Lung (tissue), 12 donors: ENCODE measurements around the gene RSF1. TPM values are rescaled to one million over a fixed set of nuclear protein-coding genes. Genes with fewer than 3 reads are reported as not detected.

Source experiments
- ATAC-seq: fragments of 200-7000 bp; cut with Tn5 transposase; one replicate; pipeline ENCODE4 v1.9.1; 2020; ENCODE audit warnings: moderate number of reproducible peaks; ENCODE audit not compliant: insufficient read depth, low FRiP score
- DNase-seq, 3 donors: peaks; one replicate each; pipeline ENCODE4 v3.0.0-alpha.2; 2013 to 2017
- H3K27ac ChIP-seq, 2 donors: one replicate each; pipeline ENCODE4 v1.5.1; 2013; ENCODE audit warnings: mild to moderate bottlenecking in 2 of 2, moderate library complexity in 2 of 2, control low read depth in 1 of 2, inconsistent platforms in 1 of 2, low read depth in 1 of 2, low read length in 1 of 2
- H3K27me3 ChIP-seq, 3 donors: one replicate each; pipeline ENCODE4 v1.5.1; 2013; ENCODE audit warnings: low read length in 2 of 3; ENCODE audit not compliant: control insufficient read depth in 3 of 3, insufficient read depth in 3 of 3
- H3K36me3 ChIP-seq, 4 donors: one replicate each; pipeline ENCODE4 v1.5.1; 2013; ENCODE audit warnings: low read length in 4 of 4, mild to moderate bottlenecking in 1 of 4, moderate library complexity in 1 of 4; ENCODE audit not compliant: control insufficient read depth in 4 of 4, insufficient read depth in 4 of 4
- H3K4me1 ChIP-seq, 5 donors: one replicate each; pipeline ENCODE4 v1.5.1; 2013; ENCODE audit warnings: low read length in 5 of 5, mild to moderate bottlenecking in 2 of 5, moderate library complexity in 1 of 5; ENCODE audit not compliant: control insufficient read depth in 5 of 5, insufficient read depth in 5 of 5
- H3K4me3 ChIP-seq: one replicate; pipeline ENCODE4 v1.5.1; 2013; ENCODE audit warnings: mild to moderate bottlenecking, control low read depth, moderate library complexity
- H3K9ac ChIP-seq, 2 donors: one replicate each; pipeline ENCODE4 v1.5.1; 2013; ENCODE audit warnings: low read length in 2 of 2, control low read depth in 1 of 2; ENCODE audit not compliant: insufficient read depth in 1 of 2
- H3K9me3 ChIP-seq, 4 donors: one replicate each; pipeline ENCODE4 v1.5.1; 2013; ENCODE audit warnings: low read length in 3 of 4, mild to moderate bottlenecking in 1 of 4, moderate library complexity in 1 of 4; ENCODE audit not compliant: control insufficient read depth in 4 of 4, insufficient read depth in 3 of 4
- WGBS, 2 donors: extraction: QIAGEN DNeasy Blood & Tissue Kit; methylation state at CpG; one replicate each; pipeline ENCODE4 v1.1.7; 2013; 5-methylcytosine and 5-hydroxymethylcytosine counted together
- polyA plus RNA-seq, 2 donors: library from polyadenylated mRNA; stranded (reverse); fragments of 200-250 nt; gene quantifications; one replicate each; pipeline ENCODE4 v1.2.1, GENCODE V29; 2013
- total RNA-seq, 2 donors: library from RNA; depleted of rRNA in 1 of 2; stranded (reverse); fragments of >200 nt in 1 of 2; gene quantifications; one replicate each; pipeline ENCODE4 v1.2.1, GENCODE V29; 2014 to 2021
- TF ChIP-seq, protein P1 (sequence below): IDR thresholded peaks from 2 replicates; pipeline ENCODE4 v1.5.1; 2012; ENCODE audit warnings: mild to moderate bottlenecking; ENCODE audit errors: control extremely low read depth, extremely low read depth
- donor health status: control.
- donor health status: control.
- donor health status: Bipolar disorder and iron deficiency.
- donor health status: healthy.
- donor health status: DM: yes; HTN: yes; CAD: no.

RSF1 gene
- total and polyA plus RNA-seq, 4 donors, result 9.8 to 110 (median 29.2) TPM

DNA sequence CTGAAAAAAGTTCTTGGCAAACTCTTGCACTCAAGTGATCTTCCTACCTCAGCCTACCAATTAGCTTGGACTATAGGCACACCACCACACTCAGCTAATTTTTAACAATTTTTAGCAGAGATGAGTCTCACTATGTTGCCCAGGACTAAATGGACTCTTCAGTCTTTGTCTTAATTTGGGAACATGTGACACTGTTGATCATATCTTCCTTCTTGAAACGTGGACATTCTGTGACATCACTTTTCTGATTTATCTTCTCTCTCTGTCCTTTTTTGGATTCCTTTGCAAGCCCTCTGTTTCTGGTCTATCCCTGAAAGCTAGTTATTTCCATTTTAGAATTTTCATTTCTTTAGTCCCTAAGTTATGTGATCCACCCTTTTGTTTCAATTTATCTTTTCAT, 42.0 kb downstream of the RSF1 start:
- no peak for DNase-seq
- ATAC-seq, result no peak
- Histone ChIP-seq H3K36me3 (peaks cover 0 to 3% (median 0%) of the 10 kb centered on the region in 4 donors), H3K4me1 (peaks cover 0 to 7% (median 0%) of the 10 kb centered on the region in 5 donors), H3K4me3 (no peak overlapping the region), H3K9ac (no peak overlapping the region), H3K27me3 (no peaks in the 10 kb centered on the region), H3K27ac (no peak overlapping the region), H3K9me3 (no peaks in the 10 kb centered on the region)
- TF ChIP-seq, protein P1, sequence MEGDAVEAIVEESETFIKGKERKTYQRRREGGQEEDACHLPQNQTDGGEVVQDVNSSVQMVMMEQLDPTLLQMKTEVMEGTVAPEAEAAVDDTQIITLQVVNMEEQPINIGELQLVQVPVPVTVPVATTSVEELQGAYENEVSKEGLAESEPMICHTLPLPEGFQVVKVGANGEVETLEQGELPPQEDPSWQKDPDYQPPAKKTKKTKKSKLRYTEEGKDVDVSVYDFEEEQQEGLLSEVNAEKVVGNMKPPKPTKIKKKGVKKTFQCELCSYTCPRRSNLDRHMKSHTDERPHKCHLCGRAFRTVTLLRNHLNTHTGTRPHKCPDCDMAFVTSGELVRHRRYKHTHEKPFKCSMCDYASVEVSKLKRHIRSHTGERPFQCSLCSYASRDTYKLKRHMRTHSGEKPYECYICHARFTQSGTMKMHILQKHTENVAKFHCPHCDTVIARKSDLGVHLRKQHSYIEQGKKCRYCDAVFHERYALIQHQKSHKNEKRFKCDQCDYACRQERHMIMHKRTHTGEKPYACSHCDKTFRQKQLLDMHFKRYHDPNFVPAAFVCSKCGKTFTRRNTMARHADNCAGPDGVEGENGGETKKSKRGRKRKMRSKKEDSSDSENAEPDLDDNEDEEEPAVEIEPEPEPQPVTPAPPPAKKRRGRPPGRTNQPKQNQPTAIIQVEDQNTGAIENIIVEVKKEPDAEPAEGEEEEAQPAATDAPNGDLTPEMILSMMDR, result no peak
- 21 to 28% methylated on average over 1 of the region's 1 CpG for WGBS, 2 donors

DNA sequence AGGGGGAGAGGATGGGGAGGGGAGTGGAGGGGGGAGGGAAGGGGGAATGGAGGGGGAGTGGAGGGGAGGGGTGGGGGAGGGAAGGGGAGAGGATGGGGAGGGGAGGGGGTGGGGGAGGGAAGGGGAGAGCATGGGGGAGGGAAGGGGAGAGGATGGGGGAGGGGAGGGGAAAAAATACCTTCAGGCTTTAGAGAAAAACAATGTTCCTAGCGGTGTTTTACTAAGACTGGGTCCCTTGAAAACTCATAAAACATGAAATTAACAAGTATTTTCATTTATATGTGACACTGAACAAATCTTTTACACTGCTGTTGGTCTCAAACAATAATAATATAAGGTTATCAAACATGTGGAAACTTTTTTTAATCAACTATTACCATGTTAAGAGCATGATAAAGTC, 42.4 kb downstream of the RSF1 start:
- H3K4me3 ChIP-seq, result no peak overlapping the region
- H3K9ac ChIP-seq, result no peak overlapping the region
- H3K27me3 ChIP-seq, result no peaks in the 10 kb centered on the region
- TF ChIP-seq, protein P1, result no peak
- WGBS, 2 donors, result 91 to 100% methylated on average over 1 of the region's 1 CpG
- H3K4me1 ChIP-seq, result peaks cover 0 to 7% (median 0%) of the 10 kb centered on the region in 5 donors
- ATAC-seq (no peak), DNase-seq (no peak)
- H3K36me3 ChIP-seq, result peaks cover 0 to 3% (median 0%) of the 10 kb centered on the region in 4 donors
- H3K9me3 ChIP-seq, result no peaks in the 10 kb centered on the region
- no peak overlapping the region for H3K27ac ChIP-seq

DNA sequence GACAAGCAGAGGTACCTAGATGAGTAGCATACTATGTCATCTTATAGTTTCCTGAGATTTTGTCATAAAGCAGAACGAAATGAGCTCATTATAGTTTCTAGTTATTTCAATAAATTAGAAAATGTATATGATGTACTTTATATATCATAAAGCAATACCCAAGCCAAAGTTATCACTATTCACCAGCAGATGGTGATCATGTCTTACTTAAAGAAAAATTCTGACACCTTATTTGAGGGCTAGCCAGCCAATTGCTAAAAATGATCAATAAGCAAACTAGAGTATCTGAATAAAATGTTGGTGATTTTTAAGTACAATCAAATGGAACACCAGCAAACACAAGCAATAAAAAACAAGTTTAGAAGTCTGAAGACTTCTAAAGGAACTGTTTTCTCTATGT, 44.1 kb downstream of the RSF1 start:
- TF ChIP-seq, protein P1, result no peak
- Histone ChIP-seq H3K4me3 (no peak overlapping the region), H3K9ac (no peak overlapping the region), H3K27me3 (no peaks in the 10 kb centered on the region), H3K4me1 (peaks cover 0 to 9% (median 0%) of the 10 kb centered on the region in 5 donors), H3K27ac (no peak overlapping the region), H3K9me3 (no peaks in the 10 kb centered on the region), H3K36me3 (peaks cover 0 to 3% (median 0%) of the 10 kb centered on the region in 4 donors)
- DNase-seq, result peak in 2 of 3 donors; percentile 28 to 29
- no peak for ATAC-seq
- WGBS, 2 donors, result 79 to 83% methylated on average over 1 of the region's 1 CpG

DNA sequence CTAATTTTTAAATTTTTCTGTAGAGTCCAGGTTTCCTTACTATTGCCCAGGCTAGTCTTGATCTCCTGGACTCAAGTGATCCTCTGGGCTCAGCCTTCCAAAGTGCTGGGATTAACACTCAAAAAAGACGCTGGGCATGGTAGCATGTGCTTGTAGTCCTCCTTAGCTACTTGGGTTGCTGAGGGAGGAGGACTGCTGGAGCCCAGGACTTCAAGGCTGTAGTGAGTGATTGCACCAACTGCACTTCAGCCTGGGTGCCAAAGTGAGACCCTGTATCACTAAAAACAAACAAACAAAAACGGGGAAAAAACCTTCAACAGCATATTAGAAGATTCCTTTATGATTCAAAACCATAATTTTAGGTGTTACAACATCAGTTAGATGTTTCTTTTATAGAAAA, 44.6 kb downstream of the RSF1 start:
- ATAC-seq (no peak), DNase-seq (no peak)
- Histone ChIP-seq H3K27ac (no peak overlapping the region), H3K9ac (no peak overlapping the region), H3K4me3 (no peak overlapping the region), H3K4me1 (peaks cover 0 to 14% (median 2%) of the 10 kb centered on the region in 5 donors), H3K36me3 (peaks cover 0 to 3% (median 0%) of the 10 kb centered on the region in 4 donors), H3K9me3 (no peaks in the 10 kb centered on the region), H3K27me3 (no peaks in the 10 kb centered on the region)
- TF ChIP-seq, protein P1, result no peak
- 66 to 80% methylated on average over 2 of the region's 2 CpGs for WGBS, 2 donors
